GM12874 (cell line): ENCODE results near the gene IQGAP2.

Source experiments
- CTCF ChIP-seq: IDR thresholded peaks from 2 replicates; pipeline ENCODE4 v1.5.1; 2011; ENCODE audit warnings: low read depth, mild to moderate bottlenecking, control low read depth, low read length, moderate library complexity; ENCODE audit not compliant: insufficient read depth

IQGAP2 gene

GRCh38 chr5:76616206-76616605 is 213.1 kb downstream of the IQGAP2 start:
- TF ChIP-seq CTCF: no peak

- no peak for TF ChIP-seq CTCF
Measured at GRCh38 chr5:76617229-76617628, 214.1 kb downstream of the IQGAP2 start.

- TF ChIP-seq CTCF: no peak
Measured at GRCh38 chr5:76617675-76618074, 214.6 kb downstream of the IQGAP2 start.

- TF ChIP-seq CTCF: no peak
Measured at GRCh38 chr5:76620166-76620565, 217.1 kb downstream of the IQGAP2 start.

GRCh38 chr5:76622076-76622475 is 219.0 kb downstream of the IQGAP2 start:
- TF ChIP-seq CTCF: no peak

- TF ChIP-seq CTCF: no peak
Measured at GRCh38 chr5:76622973-76623596, 220.0 kb downstream of the IQGAP2 start, which contains the start of gene F2RL2. Gene F2RL2, minus strand, starts transcription at chr5:76623403. Its CDS starts 173 bp downstream, at chr5:76623230.

- TF ChIP-seq CTCF: no peak
Measured at GRCh38 chr5:76625087-76625815, 222.2 kb downstream of the IQGAP2 start.
